K562 (cell line): ENCODE measurements around the gene TXNRD2. TPM values are rescaled to one million over a fixed set of nuclear protein-coding genes. Genes with fewer than 3 reads are reported as not detected.
A peak's percentile ranks its signal among the peaks of the same experiment; 100 is the strongest.

Source experiments
- ATF6 ChIP-seq: sonication (generic); formaldehyde crosslinking; IDR thresholded peaks from 2 replicates; pipeline ENCODE4 v1.4.0; 2020; ENCODE audit warnings: mild to moderate bottlenecking, missing genetic modification reagents
- CAMTA2 ChIP-seq: fragments of 250-450 bp; sonication (Bioruptor Pico); conservative IDR thresholded peaks from 2 replicates; pipeline ENCODE4 v1.5.1; 2022
- GABPB2 ChIP-seq: fragments of 250-450 bp; sonication (Bioruptor Pico); conservative IDR thresholded peaks from 2 replicates; pipeline ENCODE4 v1.5.1; 2021; ENCODE audit warnings: mild to moderate bottlenecking
- HMG20A ChIP-seq: fragments of 450-650 bp; formaldehyde crosslinking; conservative IDR thresholded peaks from 2 replicates; pipeline ENCODE4 v1.4.0; 2020; ENCODE audit warnings: mild to moderate bottlenecking, mixed read lengths
- HOXB6 ChIP-seq: fragments of 250-450 bp; sonication (Bioruptor Pico); IDR thresholded peaks from 2 replicates; pipeline ENCODE4 v1.5.1; 2022; ENCODE audit warnings: mild to moderate bottlenecking, borderline replicate concordance
- MTF1 ChIP-seq: fragments of 250-450 bp; sonication (Bioruptor Pico); IDR thresholded peaks from 2 replicates; pipeline ENCODE4 v1.9.0; 2021; ENCODE audit warnings: moderate library complexity, mild to moderate bottlenecking, inconsistent platforms, borderline replicate concordance
- NFXL1 ChIP-seq: fragments of 450-650 bp; formaldehyde crosslinking; IDR thresholded peaks from 2 replicates; pipeline ENCODE4 v1.4.0; 2021; ENCODE audit warnings: mild to moderate bottlenecking
- STAG1 ChIP-seq: sonication (generic); formaldehyde crosslinking; IDR thresholded peaks from 2 replicates; pipeline ENCODE4 v1.5.0; 2020; ENCODE audit warnings: missing genetic modification reagents, borderline replicate concordance
- STAT6 ChIP-seq: sonication (generic); formaldehyde crosslinking; IDR thresholded peaks from 2 replicates; pipeline ENCODE4 v1.8.1; 2023; ENCODE audit warnings: mild to moderate bottlenecking, missing genetic modification reagents
- ZNF140 ChIP-seq: fragments of 250-450 bp; sonication (Bioruptor Pico); IDR thresholded peaks from 2 replicates; pipeline ENCODE4 v1.8.0; 2021; ENCODE audit warnings: moderate library complexity, mild to moderate bottlenecking, inconsistent platforms
- ZNF717 ChIP-seq: fragments of 250-450 bp; sonication (Bioruptor Pico); IDR thresholded peaks from 2 replicates; pipeline ENCODE4 v1.5.0; 2021
- ZNF75A ChIP-seq: fragments of 450-650 bp; formaldehyde crosslinking; IDR thresholded peaks from 2 replicates; pipeline ENCODE4 v1.4.0; 2020; ENCODE audit warnings: mild to moderate bottlenecking
- ZNF778 ChIP-seq: fragments of 450-650 bp; formaldehyde crosslinking; IDR thresholded peaks from 2 replicates; pipeline ENCODE4 v1.4.0; 2020; ENCODE audit warnings: mild to moderate bottlenecking, moderate library complexity
- polyA plus RNA-seq, 8 experiments: library from polyadenylated mRNA; depleted of rRNA in 4 of 8; stranded (reverse) in 5 of 8; unstranded in 3 of 8; fragments of >200 nt; fragmentation: Nextera tagmentation in 2 of 8; fragmentation: Illumina TruSeq in 1 of 8; extraction: Ambion mirVana in 2 of 8; extraction: Trizol in 1 of 8; gene quantifications; 2 replicates each; pipeline versions ENCODE4 v1.2.1 to v1.2.3, GENCODE V29; 2011 to 2014; ENCODE audit warnings: inconsistent platforms in 1 of 8, missing spikeins in 1 of 8
- total RNA-seq, 7 experiments: library from RNA; depleted of rRNA in 6 of 7; stranded (reverse); fragments of >200 nt in 6 of 7; fragmentation: Illumina TruSeq in 2 of 7; extraction: Trizol in 2 of 7; gene quantifications; 2 replicates each; pipeline versions ENCODE4 v1.2.1 to v1.2.3, GENCODE V29; 2011 to 2021; ENCODE audit warnings: low replicate concordance in 1 of 7
- TF ChIP-seq, protein P1 (sequence below), 2 experiments: fragments of 450-650 bp in 1 of 2; sonication (generic) in 1 of 2; formaldehyde crosslinking in 1 of 2; IDR thresholded peaks in 1 of 2; conservative IDR thresholded peaks in 1 of 2; 2 replicates each; pipeline versions ENCODE4 v1.6.1 to v1.8.1; 2016 to 2023; ENCODE audit warnings: mild to moderate bottlenecking in 2 of 2, moderate library complexity in 2 of 2, inconsistent platforms in 1 of 2, missing genetic modification reagents in 1 of 2
- TF ChIP-seq, protein P2 (sequence below): fragments of 250-450 bp; sonication (Bioruptor Pico); IDR thresholded peaks from 2 replicates; pipeline ENCODE4 v1.8.0; 2022; ENCODE audit warnings: inconsistent platforms, mild to moderate bottlenecking, moderate library complexity, borderline replicate concordance
- TF ChIP-seq, protein P3 (sequence below), 3 experiments: fragments of 200-800 bp in 1 of 3; sonication (Bioruptor generic) in 1 of 3; sonication (generic) in 1 of 3; formaldehyde crosslinking in 1 of 3; IDR thresholded peaks; 2 replicates each; pipeline versions ENCODE4 v1.6.1 to v1.8.0; 2016 to 2022; ENCODE audit warnings: mild to moderate bottlenecking in 2 of 3, missing compliant biosample characterization in 2 of 3, missing genetic modification characterization in 2 of 3, missing genetic modification reagents in 1 of 3
- TF ChIP-seq, protein P4 (sequence below), 2 experiments: fragments of 450-650 bp in 1 of 2; sonication (generic) in 1 of 2; formaldehyde crosslinking; conservative IDR thresholded peaks; 2 replicates each; pipeline versions ENCODE4 v1.4.0 to v1.8.1; 2020 to 2022; ENCODE audit warnings: mild to moderate bottlenecking in 1 of 2, missing genetic modification reagents in 1 of 2

TXNRD2 gene
- total and polyA plus RNA-seq, 9 of the 15 experiments (the other 6 are each of a cell fraction or from before 2014, with no cell fraction given) = 3.3 to 80.2 (median 49.4) TPM

DNA sequence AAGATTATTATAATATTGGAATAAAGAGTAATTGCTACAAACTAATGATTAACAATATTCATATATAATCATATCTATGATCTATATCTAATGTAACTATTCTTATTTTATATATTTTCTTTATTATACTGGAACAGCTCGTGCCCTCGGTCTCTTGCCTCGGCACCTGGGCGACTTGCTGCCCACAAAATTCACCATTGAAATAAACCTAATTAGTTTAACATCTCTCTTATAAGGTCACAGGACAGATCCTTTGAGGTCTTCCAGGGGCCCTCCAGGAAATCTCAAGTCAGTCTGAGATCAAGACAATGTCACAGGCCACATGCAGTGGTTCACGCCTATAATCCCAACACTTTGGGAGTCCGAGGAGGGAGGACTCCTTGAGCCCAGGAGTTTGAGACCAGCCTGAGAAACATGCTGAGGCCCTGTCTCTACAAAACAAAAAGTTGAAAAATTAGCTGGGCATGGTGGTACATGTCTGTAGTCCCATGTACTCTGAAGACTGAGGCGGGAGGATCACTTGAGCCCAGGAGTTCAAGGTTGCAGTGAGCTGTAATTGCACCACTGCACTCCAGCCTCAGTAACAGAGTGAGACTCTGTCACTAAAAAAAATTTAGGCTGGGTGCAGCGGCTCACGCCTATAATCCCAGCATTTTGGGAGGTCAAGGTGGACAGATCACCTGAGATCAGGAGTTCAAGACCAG, 6.6 kb upstream of the TXNRD2 start (continued):
- TF ChIP-seq ATF6 (CRISPR knock-in tag) (no peak), HMG20A (CRISPR knock-in tag) (peak; percentile 38), ZNF717 (CRISPR knock-in tag) (no peak), CAMTA2 (CRISPR knock-in tag) (no peak; the same call in 1 of the 2 replicates), ZNF778 (CRISPR knock-in tag) (peak; percentile 78; the same call in 1 of the 2 replicates), ZNF140 (0 out of 2 replicates have a peak, but pooled peaks have one; percentile 40), MTF1 (CRISPR knock-in tag) (0 out of 2 replicates have a peak, but pooled peaks have one; percentile 43), STAT6 (CRISPR knock-in tag) (peak; percentile 90; the same call in 1 of the 2 replicates), STAG1 (no peak), ZNF75A (CRISPR knock-in tag) (no peak), HOXB6 (CRISPR knock-in tag) (no peak), GABPB2 (CRISPR knock-in tag) (0 out of 2 replicates have a peak, but pooled peaks have one; percentile 12), NFXL1 (no peak)
- TF ChIP-seq, protein P1, sequence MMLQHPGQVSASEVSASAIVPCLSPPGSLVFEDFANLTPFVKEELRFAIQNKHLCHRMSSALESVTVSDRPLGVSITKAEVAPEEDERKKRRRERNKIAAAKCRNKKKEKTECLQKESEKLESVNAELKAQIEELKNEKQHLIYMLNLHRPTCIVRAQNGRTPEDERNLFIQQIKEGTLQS (IDR thresholded peaks at IDR 0.05) = no peak
- TF ChIP-seq, protein P1 (CRISPR knock-in tag; conservative IDR thresholded peaks at IDR 0.05) = peak; percentile 29; the same call in 1 of the 2 replicates
- TF ChIP-seq, protein P2, sequence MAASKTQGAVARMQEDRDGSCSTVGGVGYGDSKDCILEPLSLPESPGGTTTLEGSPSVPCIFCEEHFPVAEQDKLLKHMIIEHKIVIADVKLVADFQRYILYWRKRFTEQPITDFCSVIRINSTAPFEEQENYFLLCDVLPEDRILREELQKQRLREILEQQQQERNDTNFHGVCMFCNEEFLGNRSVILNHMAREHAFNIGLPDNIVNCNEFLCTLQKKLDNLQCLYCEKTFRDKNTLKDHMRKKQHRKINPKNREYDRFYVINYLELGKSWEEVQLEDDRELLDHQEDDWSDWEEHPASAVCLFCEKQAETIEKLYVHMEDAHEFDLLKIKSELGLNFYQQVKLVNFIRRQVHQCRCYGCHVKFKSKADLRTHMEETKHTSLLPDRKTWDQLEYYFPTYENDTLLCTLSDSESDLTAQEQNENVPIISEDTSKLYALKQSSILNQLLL (CRISPR knock-in tag) = 0 out of 2 replicates have a peak, but pooled peaks have one; percentile 8
- TF ChIP-seq, protein P3, sequence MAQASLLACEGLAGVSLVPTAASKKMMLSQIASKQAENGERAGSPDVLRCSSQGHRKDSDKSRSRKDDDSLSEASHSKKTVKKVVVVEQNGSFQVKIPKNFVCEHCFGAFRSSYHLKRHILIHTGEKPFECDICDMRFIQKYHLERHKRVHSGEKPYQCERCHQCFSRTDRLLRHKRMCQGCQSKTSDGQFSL (CRISPR knock-in tag; IDR thresholded peaks at IDR 0.05) = no peak
- TF ChIP-seq, protein P3 (tag; IDR thresholded peaks at IDR 0.05) = no peak
- TF ChIP-seq, protein P4, sequence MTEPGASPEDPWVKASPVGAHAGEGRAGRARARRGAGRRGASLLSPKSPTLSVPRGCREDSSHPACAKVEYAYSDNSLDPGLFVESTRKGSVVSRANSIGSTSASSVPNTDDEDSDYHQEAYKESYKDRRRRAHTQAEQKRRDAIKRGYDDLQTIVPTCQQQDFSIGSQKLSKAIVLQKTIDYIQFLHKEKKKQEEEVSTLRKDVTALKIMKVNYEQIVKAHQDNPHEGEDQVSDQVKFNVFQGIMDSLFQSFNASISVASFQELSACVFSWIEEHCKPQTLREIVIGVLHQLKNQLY (CRISPR knock-in tag; conservative IDR thresholded peaks at IDR 0.05) = no peak; a peak in 1 of 4 replicates
